Retinal pigment epithelial cell (primary cell): Measurements from ENCODE around the gene ANXA9.

Source experiments
- DNase-seq: peaks from one replicate; pipeline ENCODE4 v3.0.0-alpha.2; 2010; ENCODE audit warnings: low read depth
- H3K4me3 ChIP-seq: 2 replicates; pipeline ENCODE4 v1.5.1; 2011; ENCODE audit warnings: mild to moderate bottlenecking, low read length, control low read depth, moderate library complexity
- TF ChIP-seq, protein P1 (sequence below): conservative IDR thresholded peaks from 2 replicates; pipeline ENCODE4 v1.5.1; 2011; ENCODE audit warnings: low read depth, low read length, control low read depth, inconsistent platforms

Gene ANXA9

DNA sequence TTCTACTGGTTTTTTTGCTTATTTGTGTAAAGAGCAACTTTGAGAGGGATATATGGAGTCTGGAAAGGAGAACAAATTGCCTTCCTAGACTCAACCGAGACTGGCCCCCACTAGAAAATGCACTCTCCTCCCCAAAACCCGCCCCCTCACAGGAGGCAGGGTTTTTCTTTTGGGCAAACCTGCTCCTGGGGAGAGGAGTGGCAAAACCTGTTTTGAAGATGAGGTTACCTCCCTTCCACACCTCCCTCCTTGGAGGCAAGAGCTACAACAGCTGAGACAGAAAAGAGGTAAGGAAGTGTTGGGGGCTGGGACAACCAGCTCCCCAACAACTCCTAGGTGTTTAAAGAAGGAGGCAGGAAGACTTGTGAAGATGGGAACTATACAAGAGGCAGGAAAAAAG lies 54.3 kb downstream of the ANXA9 start, which contains the start of gene BNIPL:
Gene BNIPL (plus strand): TSS at position 231 of the 400 bp plus-strand sequence. CDS start 140 bp downstream, at position 371.
- no peak within 1 kb of the TSS for H3K4me3 ChIP-seq
- TF ChIP-seq, protein P1, sequence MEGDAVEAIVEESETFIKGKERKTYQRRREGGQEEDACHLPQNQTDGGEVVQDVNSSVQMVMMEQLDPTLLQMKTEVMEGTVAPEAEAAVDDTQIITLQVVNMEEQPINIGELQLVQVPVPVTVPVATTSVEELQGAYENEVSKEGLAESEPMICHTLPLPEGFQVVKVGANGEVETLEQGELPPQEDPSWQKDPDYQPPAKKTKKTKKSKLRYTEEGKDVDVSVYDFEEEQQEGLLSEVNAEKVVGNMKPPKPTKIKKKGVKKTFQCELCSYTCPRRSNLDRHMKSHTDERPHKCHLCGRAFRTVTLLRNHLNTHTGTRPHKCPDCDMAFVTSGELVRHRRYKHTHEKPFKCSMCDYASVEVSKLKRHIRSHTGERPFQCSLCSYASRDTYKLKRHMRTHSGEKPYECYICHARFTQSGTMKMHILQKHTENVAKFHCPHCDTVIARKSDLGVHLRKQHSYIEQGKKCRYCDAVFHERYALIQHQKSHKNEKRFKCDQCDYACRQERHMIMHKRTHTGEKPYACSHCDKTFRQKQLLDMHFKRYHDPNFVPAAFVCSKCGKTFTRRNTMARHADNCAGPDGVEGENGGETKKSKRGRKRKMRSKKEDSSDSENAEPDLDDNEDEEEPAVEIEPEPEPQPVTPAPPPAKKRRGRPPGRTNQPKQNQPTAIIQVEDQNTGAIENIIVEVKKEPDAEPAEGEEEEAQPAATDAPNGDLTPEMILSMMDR, result no peak
- DNase-seq, result no peak

DNA sequence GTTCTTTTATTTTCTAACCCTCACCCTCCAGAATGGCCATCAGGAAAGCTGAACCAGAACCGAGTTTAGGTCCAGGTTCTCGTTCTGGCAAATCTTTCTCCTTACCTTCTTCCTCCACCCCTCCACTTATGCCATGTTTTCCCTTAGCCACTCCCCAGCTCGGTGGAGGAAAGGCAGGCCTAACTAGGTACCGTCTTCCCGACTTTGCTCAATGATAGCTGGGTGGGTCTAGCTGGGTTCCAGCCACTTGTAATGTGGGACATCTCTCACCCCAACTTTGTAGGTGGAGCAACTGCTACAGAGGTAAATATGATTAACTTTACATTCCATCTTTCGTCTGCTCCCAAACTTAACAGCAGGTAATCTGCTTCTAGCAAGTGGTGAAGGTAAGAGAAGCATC lies 54.9 kb downstream of the ANXA9 start:
- TF ChIP-seq, protein P1, result no peak
- DNase-seq, result no peak
- no peak overlapping the region for H3K4me3 ChIP-seq

DNA sequence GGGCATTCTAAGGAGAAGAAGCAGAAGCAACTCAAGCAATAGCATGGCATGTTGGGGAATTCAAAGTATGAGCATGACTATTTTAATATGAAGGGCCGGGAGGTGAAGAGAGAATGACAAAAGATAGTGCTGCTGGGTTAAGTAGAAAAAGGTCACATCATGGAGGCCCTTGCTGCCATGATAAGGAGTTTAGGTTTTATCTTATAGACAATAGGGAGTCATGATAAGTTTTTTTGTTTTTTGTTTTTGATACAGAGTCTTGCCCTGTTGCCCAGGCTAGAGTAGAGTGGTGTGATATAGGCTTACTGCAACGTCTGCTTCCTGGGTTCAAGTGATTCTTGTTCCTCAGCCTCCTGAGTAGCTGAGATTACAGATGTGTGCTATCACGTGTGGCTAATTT lies 57.4 kb downstream of the ANXA9 start:
- H3K4me3 ChIP-seq, result no peak overlapping the region
- DNase-seq, result no peak
- TF ChIP-seq, protein P1, result no peak

DNA sequence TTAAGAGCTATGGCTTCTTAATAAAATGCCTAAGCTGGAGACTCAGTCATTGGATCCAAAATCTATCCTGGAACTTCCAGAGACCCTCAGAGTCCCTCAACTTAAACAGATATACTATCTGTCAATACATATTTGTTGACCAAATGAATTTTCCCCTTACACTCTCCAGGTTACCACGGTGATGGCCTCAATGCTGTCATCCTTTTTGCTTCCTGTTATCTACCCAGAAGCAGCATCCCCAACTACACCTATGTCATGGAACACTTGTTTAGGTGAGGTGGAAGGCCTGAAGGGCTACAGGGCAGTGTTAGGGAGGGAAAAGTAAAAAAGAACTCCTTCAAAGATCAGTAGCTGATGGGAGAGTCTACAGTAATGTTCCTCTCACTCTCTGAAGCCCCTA lies 61.1 kb downstream of the ANXA9 start:
- no peak for DNase-seq
- H3K4me3 ChIP-seq, result no peak overlapping the region
- TF ChIP-seq, protein P1, result no peak
